Measurements from ENCODE around the gene RGCC. TPM values are rescaled to one million over a fixed set of nuclear protein-coding genes. Genes with fewer than 3 reads are reported as not detected.
"Not testable (repeated sequence)": the region's sequence is repeated elsewhere in the genome, so short reads cannot be mapped to it uniquely, and the experiment has no call there.

The RGCC gene
- total and polyA plus RNA-seq, 8 donors: 3.2 to 22.9 (median 7.8) TPM

DNA sequence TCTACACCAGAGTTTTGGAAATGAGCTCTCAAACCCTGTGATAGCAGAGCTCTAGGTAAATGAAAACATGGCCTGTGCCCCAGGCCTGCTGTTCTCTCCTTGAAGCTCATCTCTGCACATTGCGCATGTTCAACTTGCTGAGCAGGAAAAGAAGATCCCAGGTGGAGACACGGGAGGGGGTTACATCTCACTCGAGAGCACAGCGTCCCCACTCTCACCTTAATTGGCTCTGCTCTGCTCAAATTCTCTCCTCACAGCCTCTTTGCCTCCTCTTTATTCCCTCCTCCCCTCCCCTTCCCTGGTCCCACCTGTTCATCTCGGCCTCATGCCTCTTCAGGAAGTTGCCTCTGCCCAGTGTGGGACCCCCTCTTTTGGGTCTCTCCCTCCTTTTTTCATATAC, 44.7 kb downstream of the RGCC start:
- ATAC-seq: no peak

DNA sequence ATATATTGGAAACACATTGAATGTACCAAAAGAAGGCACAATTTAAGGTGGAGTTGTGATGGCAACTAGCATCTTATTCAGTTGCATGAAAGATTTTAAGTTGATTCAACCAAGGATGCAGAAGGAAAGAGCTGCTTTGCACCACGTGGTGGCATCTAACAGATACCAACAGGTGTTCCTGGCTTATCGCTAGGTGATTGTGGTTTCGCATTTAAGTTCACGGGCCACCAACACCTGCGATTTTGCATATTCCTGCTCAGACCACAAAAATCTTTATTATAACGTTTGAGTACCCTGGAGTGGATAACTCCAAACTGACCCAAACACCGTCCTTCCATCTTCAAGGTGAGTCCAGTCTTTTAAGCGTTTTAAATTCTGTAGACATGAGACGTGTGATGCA, 45.3 kb downstream of the RGCC start:
- no peaks in the 10 kb centered on the region for H3K36me3 ChIP-seq
- no peaks in the 10 kb centered on the region for H3K4me1 ChIP-seq
- intact Hi-C loops (cut with DNase I): no loop called here
- no peaks in the 10 kb centered on the region for H3K9me3 ChIP-seq
- H3K27ac ChIP-seq: no peak overlapping the region
- H3K27me3 ChIP-seq: no peaks in the 10 kb centered on the region
- no peak overlapping the region for H3K4me3 ChIP-seq
- no peak for FAIRE-seq
- 75 to 80% methylated on average over 9 of the region's 9 CpGs for WGBS, 2 donors
- no peak for DNase-seq
- TF ChIP-seq, protein P1, sequence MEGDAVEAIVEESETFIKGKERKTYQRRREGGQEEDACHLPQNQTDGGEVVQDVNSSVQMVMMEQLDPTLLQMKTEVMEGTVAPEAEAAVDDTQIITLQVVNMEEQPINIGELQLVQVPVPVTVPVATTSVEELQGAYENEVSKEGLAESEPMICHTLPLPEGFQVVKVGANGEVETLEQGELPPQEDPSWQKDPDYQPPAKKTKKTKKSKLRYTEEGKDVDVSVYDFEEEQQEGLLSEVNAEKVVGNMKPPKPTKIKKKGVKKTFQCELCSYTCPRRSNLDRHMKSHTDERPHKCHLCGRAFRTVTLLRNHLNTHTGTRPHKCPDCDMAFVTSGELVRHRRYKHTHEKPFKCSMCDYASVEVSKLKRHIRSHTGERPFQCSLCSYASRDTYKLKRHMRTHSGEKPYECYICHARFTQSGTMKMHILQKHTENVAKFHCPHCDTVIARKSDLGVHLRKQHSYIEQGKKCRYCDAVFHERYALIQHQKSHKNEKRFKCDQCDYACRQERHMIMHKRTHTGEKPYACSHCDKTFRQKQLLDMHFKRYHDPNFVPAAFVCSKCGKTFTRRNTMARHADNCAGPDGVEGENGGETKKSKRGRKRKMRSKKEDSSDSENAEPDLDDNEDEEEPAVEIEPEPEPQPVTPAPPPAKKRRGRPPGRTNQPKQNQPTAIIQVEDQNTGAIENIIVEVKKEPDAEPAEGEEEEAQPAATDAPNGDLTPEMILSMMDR (IDR thresholded peaks at IDR 0.05): no peak
- no peak for ATAC-seq

More for the DNA sequence above, 44.7 kb downstream of the RGCC start:
- H3K4me1 ChIP-seq: no peaks in the 10 kb centered on the region
- TF ChIP-seq, protein P1 (IDR thresholded peaks at IDR 0.05): no peak
- DNase-seq (no peak), FAIRE-seq (no peak)
- H3K9me3 ChIP-seq: no peaks in the 10 kb centered on the region
- intact Hi-C loops (cut with DNase I): no loop called here
- 73 to 77% methylated on average over 5 of the region's 5 CpGs for WGBS, 2 donors
- no peaks in the 10 kb centered on the region for H3K27me3 ChIP-seq
- H3K36me3 ChIP-seq: no peaks in the 10 kb centered on the region
- H3K27ac ChIP-seq: no peak overlapping the region
- no peak overlapping the region for H3K4me3 ChIP-seq

DNA sequence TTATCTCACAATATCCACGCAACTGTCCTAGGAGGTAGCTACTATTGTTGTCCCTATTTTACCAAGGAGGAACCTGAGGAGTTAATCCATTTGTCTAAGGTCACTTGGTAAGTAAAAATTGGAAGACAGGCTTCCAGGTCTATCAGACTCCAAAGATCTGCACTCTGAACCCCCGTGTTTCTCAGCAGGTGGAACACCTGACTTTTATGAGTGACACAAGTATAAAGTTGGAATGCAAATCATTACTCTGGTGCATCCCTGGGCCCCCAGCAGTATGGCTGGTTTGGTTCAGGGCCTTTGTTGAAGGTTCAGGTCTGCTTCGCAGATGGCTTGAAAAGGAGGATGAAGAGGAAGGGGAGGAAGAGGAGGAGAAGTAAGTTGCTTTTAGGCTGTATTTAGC, 46.0 kb downstream of the RGCC start:
- no peaks in the 10 kb centered on the region for H3K4me1 ChIP-seq
- ATAC-seq: no peak
- no peak overlapping the region for H3K4me3 ChIP-seq
- FAIRE-seq: no peak
- 77 to 79% methylated on average over 3 of the region's 3 CpGs for WGBS, 2 donors
- TF ChIP-seq, protein P1 (IDR thresholded peaks at IDR 0.05): no peak
- DNase-seq: no peak
- no peaks in the 10 kb centered on the region for H3K27me3 ChIP-seq
- H3K27ac ChIP-seq: no peak overlapping the region
- no peaks in the 10 kb centered on the region for H3K9me3 ChIP-seq
- no peaks in the 10 kb centered on the region for H3K36me3 ChIP-seq
- intact Hi-C loops (cut with DNase I): no loop called here

DNA sequence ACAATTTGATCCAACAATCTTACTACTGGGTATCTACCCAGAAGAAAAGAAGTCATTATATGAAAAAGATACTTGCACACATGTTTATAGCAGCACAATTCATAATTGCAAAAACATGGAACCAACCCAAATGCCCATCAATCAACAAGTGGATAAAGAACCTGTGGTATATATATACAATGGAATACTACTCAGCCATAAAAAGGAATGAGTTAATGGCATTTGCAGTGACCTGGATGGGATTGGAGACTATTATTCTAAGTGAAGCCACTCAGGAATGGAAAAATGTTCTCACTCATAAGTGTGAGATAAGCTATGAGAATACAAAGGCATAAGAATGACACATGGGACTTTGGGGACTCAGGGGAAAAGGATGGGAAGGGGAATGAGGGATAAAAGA, 47.3 kb downstream of the RGCC start:
- H3K36me3 ChIP-seq; FAIRE-seq; H3K4me1 ChIP-seq; H3K9me3 ChIP-seq; intact Hi-C loops (cut with DNase I); H3K27ac ChIP-seq; H3K4me3 ChIP-seq; H3K27me3 ChIP-seq; DNase-seq; ATAC-seq: not testable (repeated sequence)

DNA sequence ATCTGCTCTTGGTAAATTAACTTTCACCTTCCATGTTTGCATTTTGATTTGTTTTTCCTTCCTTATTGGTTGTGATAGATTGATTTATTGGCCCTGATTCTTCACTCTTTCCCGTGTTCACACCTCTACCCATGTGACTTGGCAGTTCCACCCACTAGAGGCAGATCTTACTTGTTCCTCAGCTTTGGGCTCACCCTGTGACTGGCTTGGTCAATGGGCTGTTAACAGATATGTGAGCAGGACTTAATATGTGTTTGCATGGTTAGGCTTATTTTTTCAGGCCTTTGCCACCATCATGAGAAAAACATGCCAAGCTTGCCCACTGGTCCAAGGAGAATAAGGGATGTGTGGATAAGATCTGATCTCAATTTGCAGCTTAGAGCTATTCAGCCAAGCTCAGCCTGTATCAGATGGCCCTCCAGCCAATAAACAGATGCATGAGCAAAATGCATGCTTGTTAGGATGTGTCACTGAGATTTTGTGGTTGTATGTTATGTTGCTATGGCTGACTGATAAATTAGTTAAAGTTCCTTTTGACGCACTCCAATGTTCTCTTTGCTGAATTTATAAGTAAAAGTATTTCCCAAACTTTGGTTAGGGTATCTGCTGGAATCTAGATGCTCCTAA, 48.0 kb downstream of the RGCC start:
- DNase-seq (no peak), ATAC-seq (peak in 1 of 4 donors; percentile 32), FAIRE-seq (no peak)
- intact Hi-C loops (cut with DNase I): no loop called here
- Histone ChIP-seq H3K36me3 (no peaks in the 10 kb centered on the region), H3K27me3 (no peaks in the 10 kb centered on the region), H3K4me3 (no peak overlapping the region), H3K4me1 (no peaks in the 10 kb centered on the region), H3K27ac (no peak overlapping the region), H3K9me3 (no peaks in the 10 kb centered on the region)
- TF ChIP-seq, protein P1 (IDR thresholded peaks at IDR 0.05): no peak
- 84 to 88% methylated on average over 2 of the region's 2 CpGs for WGBS, 2 donors
